NCI-H82 treated with DMSO at 0.1 percent for 48 hours (cell line): ENCODE results near the gene SCRG1.

Experiments
- DNase-seq: peaks from one replicate; lab custom pipeline; 2025; ENCODE audit not compliant: unreplicated experiment; lab: John Stamatoyannopoulos, UW

Gene SCRG1

GRCh38 chr4:173398779-173399415 lies at the start of gene SCRG1:
SCRG1 (minus strand) TSS chr4:173399116; CDS start chr4:173391414, 7,702 bp downstream.
- DNase-seq = no peak

- DNase-seq = no peak
Observed at GRCh38 chr4:173448103-173448502, 49.2 kb upstream of the SCRG1 start.

GRCh38 chr4:173446416-173446815 lies 47.5 kb upstream of the SCRG1 start:
- no peak for DNase-seq

GRCh38 chr4:173443121-173443520 lies 44.2 kb upstream of the SCRG1 start:
- no peak for DNase-seq

GRCh38 chr4:173442223-173442932 lies 43.5 kb upstream of the SCRG1 start:
- DNase-seq = no peak

GRCh38 chr4:173440888-173441287 lies 42.0 kb upstream of the SCRG1 start:
- DNase-seq = no peak

GRCh38 chr4:173436771-173437265 lies 37.9 kb upstream of the SCRG1 start:
- DNase-seq = no peak

GRCh38 chr4:173436149-173436579 lies 37.2 kb upstream of the SCRG1 start:
- DNase-seq = no peak

GRCh38 chr4:173434231-173434630 lies 35.3 kb upstream of the SCRG1 start:
- DNase-seq = no peak

- DNase-seq = no peak
Observed at GRCh38 chr4:173433447-173433846, 34.5 kb upstream of the SCRG1 start.

GRCh38 chr4:173432430-173432829 lies 33.5 kb upstream of the SCRG1 start:
- DNase-seq = no peak

GRCh38 chr4:173426064-173426463 lies 27.1 kb upstream of the SCRG1 start:
- no peak for DNase-seq

GRCh38 chr4:173424899-173425805 lies 26.2 kb upstream of the SCRG1 start:
- no peak for DNase-seq

GRCh38 chr4:173420801-173421200 lies 21.9 kb upstream of the SCRG1 start:
- no peak for DNase-seq

- peak; percentile 3 for DNase-seq
Observed at GRCh38 chr4:173420324-173420752, 21.4 kb upstream of the SCRG1 start.

- no peak for DNase-seq
Observed at GRCh38 chr4:173418639-173419038, 19.7 kb upstream of the SCRG1 start.

GRCh38 chr4:173417833-173418232 lies 18.9 kb upstream of the SCRG1 start:
- no peak for DNase-seq

GRCh38 chr4:173415885-173416653 lies 17.2 kb upstream of the SCRG1 start:
- DNase-seq = no peak

- DNase-seq = no peak
Observed at GRCh38 chr4:173415092-173415491, 16.2 kb upstream of the SCRG1 start.

GRCh38 chr4:173414456-173414855 lies 15.5 kb upstream of the SCRG1 start:
- no peak for DNase-seq

GRCh38 chr4:173413036-173413435 lies 14.1 kb upstream of the SCRG1 start:
- no peak for DNase-seq
